Kidney (tissue), 14 donors: ENCODE measurements around the gene SRRM5. TPM values are rescaled to one million over a fixed set of nuclear protein-coding genes. Genes with fewer than 3 reads are reported as not detected.
"Not testable (repeated sequence)": the region's sequence is repeated elsewhere in the genome, so short reads cannot be mapped to it uniquely, and the experiment has no call there.

Experiments used
- DNase-seq, 5 donors: peaks; one replicate each; pipeline ENCODE4 v3.0.0-alpha.2; 2013 to 2020
- FAIRE-seq: peaks from 2 replicates; lab custom pipeline; 2012; peaks lifted over from hg19 to GRCh38; lab: Jason Lieb, UNC
- H3K27ac ChIP-seq, 2 donors: one replicate each; pipeline ENCODE4 v1.7.0; 2013; ENCODE audit warnings: low read depth in 2 of 2, low read length in 2 of 2, inconsistent platforms in 1 of 2
- H3K27me3 ChIP-seq: one replicate; pipeline ENCODE4 v1.7.1; 2013; ENCODE audit warnings: low read length, inconsistent platforms; ENCODE audit not compliant: control insufficient read depth, insufficient read depth
- H3K36me3 ChIP-seq, 3 donors: one replicate each; pipeline versions ENCODE4 v1.7.0 to v1.7.1; 2013; ENCODE audit warnings: low read length in 3 of 3, control low read depth in 1 of 3, inconsistent platforms in 1 of 3; ENCODE audit not compliant: insufficient read depth in 3 of 3, control insufficient read depth in 2 of 3
- H3K4me1 ChIP-seq, 3 donors: one replicate each; pipeline versions ENCODE4 v1.7.0 to v1.7.1; 2013; ENCODE audit warnings: low read length in 3 of 3, inconsistent platforms in 1 of 3, low read depth in 1 of 3; ENCODE audit not compliant: control insufficient read depth in 2 of 3, insufficient read depth in 2 of 3
- H3K4me3 ChIP-seq, 3 donors: one replicate each; pipeline versions ENCODE4 v1.7.0 to v1.8.1; 2013; ENCODE audit warnings: low read length in 3 of 3, control low read depth in 1 of 3, inconsistent platforms in 1 of 3
- H3K9ac ChIP-seq, 3 donors: one replicate each; pipeline versions ENCODE4 v1.7.0 to v1.7.1; 2013; ENCODE audit warnings: low read length in 3 of 3, control low read depth in 1 of 3, inconsistent platforms in 1 of 3
- H3K9me3 ChIP-seq, 3 donors: one replicate each; pipeline versions ENCODE4 v1.7.0 to v1.7.1; 2013; ENCODE audit warnings: low read length in 3 of 3, control low read depth in 1 of 3, inconsistent platforms in 1 of 3; ENCODE audit not compliant: control insufficient read depth in 2 of 3, insufficient read depth in 1 of 3
- CTCF ChIP-seq: IDR thresholded peaks from 3 replicates; pipeline ENCODE4 v1.5.1; 2012; ENCODE audit warnings: mild to moderate bottlenecking, moderate library complexity, borderline replicate concordance; ENCODE audit not compliant: insufficient read depth; ENCODE audit errors: extremely low read depth
- intact Hi-C: fragments of 100-400 bp; cut with DNase I; formaldehyde crosslinking; loops from one replicate; pipeline ENCODE4 v1.11.1; 2022
- polyA plus RNA-seq: library from polyadenylated mRNA; stranded (reverse); fragments of 350-450 nt; fragmentation: Illumina TruSeq; extraction: RNeasy Lipid Tissue Mini Kit (QIAGEN cat#74804); gene quantifications from one replicate; pipeline ENCODE4 v1.2.3, GENCODE V29; 2014; ENCODE audit warnings: low read depth, low replicate concordance; ENCODE audit not compliant: insufficient read depth
- total RNA-seq: library from RNA; stranded (reverse); fragmentation: NEBNext Ultra II Directional; extraction: Animal tissue kit (Norgen Biotek cat#: 25700); gene quantifications from one replicate; pipeline ENCODE4 v1.2.1, GENCODE V29; 2021
- donor health status: control.
- donor health status: control.
- donor health status: control.
- donor health status: control.
- donor health status: control.
- donor health status: DM: yes; HTN: yes; CAD: no.
- donor health status: Normal renal cell carcinoma (clear cell type).

The SRRM5 gene
- total and polyA plus RNA-seq, 2 donors from 2014 or later: 0.22 to 0.28 TPM

GRCh38 chr19:43634872-43635560 is 23.1 kb downstream of the SRRM5 start:
- Histone ChIP-seq H3K9me3 (no peaks in the 10 kb centered on the region), H3K36me3 (no peaks in the 10 kb centered on the region), H3K27ac (peak overlapping the region; percentile 54 to 57), H3K4me3 (peak overlapping the region; percentile 26 to 46 (median 39)), H3K27me3 (no peaks in the 10 kb centered on the region), H3K4me1 (peaks cover 0 to 8% (median 4%) of the 10 kb centered on the region in 3 donors), H3K9ac (peak overlapping the region in 1 of 3 donors; percentile 58)
- DNase-seq (peak in 4 of 5 donors; percentile 61 to 78 (median 71)), FAIRE-seq (no peak)
- TF ChIP-seq CTCF: no peak
- intact Hi-C loops: no loop called here

- DNase-seq: peak in 1 of 5 donors; percentile 31
- Histone ChIP-seq H3K4me3 (peak overlapping the region in 1 of 3 donors; percentile 6), H3K27ac (peak overlapping the region; percentile 17 to 57), H3K9ac (peak overlapping the region in 1 of 3 donors; percentile 58), H3K4me1 (peaks cover 0 to 14% (median 4%) of the 10 kb centered on the region in 3 donors)
- intact Hi-C loops, FAIRE-seq, H3K9me3 ChIP-seq, H3K27me3 ChIP-seq, H3K36me3 ChIP-seq: not testable (repeated sequence)
Measured at GRCh38 chr19:43635561-43635940, 23.7 kb downstream of the SRRM5 start.

DNA sequence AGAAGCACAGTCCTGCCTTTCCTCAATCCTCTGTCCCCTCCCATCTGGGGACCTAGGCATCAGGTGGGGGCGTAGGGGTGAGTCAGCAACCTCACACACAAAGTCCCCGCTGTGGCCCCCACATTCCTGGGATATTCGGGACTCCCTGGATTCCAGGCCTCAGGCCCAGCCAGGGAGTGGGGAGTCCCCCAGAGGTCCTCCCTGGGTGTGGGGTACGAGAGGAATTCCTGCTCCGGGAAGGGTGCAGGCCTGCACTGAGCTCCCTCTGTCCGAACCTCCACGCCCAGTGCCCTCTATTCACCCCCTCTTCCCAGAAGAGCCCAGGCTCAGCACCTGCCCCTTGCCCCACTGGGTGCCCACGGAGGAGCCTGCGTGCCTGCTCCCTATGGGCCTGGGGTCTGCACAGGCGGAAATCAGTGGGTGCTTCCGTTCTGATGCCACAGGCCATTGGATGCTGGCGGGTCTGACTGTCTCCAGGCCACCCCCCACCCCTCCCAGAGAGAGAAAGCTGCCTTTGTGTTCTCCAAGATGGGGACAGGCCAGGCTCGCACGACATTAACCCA is 24.3 kb downstream of the SRRM5 start:
- FAIRE-seq (no peak), DNase-seq (peak in 3 of 5 donors; percentile 26 to 66 (median 55))
- intact Hi-C loops: no loop called here

More for the DNA sequence above, 24.3 kb downstream of the SRRM5 start:
- Histone ChIP-seq H3K9ac (no peak overlapping the region), H3K27me3 (no peaks in the 10 kb centered on the region), H3K4me1 (peaks cover 0 to 14% (median 4%) of the 10 kb centered on the region in 3 donors), H3K27ac (peak overlapping the region in 1 of 2 donors; percentile 17), H3K9me3 (no peaks in the 10 kb centered on the region), H3K4me3 (no peak overlapping the region), H3K36me3 (no peaks in the 10 kb centered on the region)
- no peak for TF ChIP-seq CTCF
